Glomerular visceral epithelial cell (primary cell): ENCODE data around the gene AGPAT4.

Experiments
- DNase-seq: peaks from one replicate; pipeline ENCODE4 v3.0.0-alpha.2; 2016; ENCODE audit errors: extremely low spot score

The AGPAT4 gene

DNA sequence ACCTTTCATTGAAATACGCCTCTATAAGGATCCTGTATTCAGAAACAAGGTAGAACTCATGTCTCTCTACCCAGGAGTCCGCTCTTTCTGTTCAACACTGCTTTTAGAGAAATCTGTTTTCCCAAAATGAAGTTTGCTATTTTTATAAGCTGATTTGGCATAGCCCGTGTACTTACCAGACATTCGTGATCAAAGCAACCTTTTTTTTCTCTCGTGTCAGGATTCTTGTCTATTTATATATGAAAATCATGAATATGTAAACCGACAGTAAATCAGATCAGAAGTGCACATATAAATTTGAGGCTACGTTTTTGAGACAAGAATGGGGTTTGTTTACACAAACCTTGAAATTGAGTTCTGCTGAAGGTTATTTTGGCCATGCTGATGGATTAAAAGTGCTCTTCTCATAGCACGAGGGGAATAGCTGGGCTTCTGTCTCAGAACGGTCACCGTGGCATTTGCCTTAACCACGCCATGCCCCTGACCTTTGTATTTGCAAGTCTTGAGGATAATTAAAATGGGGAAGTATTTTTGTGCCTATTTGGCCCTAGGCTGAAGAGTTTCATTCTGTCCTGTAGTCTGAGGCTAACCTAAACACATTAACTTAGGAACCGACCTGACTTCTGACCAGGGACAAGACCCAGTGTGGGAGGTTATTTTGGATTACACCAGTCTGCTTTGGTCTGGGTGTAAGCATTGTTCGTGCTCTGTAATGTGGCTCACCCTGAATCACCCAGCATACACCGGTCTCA lies 163.7 kb downstream of the AGPAT4 start:
- DNase-seq, result no peak

GRCh38 chr6:161109366-161109765 lies 164.5 kb downstream of the AGPAT4 start:
- DNase-seq, result no peak

DNA sequence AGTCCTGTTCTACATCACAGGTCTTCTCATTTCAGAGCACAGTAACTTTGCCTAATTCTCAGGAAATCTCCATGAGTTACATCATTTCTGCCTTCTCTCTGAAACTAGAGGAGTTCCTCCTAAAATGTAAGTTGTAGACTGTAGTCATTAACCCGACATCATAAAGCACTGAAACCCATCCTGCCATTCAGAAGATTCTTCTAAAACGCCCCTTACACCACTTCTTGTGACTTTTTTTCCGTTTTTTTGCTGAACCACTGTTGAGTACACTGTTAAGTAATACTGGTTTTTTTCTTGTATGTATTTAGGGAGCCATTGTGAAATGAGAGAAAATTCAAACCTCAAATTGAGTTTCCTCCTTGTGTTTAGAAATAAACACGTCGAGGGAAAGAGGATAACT lies 164.9 kb downstream of the AGPAT4 start:
- DNase-seq, result no peak

DNA sequence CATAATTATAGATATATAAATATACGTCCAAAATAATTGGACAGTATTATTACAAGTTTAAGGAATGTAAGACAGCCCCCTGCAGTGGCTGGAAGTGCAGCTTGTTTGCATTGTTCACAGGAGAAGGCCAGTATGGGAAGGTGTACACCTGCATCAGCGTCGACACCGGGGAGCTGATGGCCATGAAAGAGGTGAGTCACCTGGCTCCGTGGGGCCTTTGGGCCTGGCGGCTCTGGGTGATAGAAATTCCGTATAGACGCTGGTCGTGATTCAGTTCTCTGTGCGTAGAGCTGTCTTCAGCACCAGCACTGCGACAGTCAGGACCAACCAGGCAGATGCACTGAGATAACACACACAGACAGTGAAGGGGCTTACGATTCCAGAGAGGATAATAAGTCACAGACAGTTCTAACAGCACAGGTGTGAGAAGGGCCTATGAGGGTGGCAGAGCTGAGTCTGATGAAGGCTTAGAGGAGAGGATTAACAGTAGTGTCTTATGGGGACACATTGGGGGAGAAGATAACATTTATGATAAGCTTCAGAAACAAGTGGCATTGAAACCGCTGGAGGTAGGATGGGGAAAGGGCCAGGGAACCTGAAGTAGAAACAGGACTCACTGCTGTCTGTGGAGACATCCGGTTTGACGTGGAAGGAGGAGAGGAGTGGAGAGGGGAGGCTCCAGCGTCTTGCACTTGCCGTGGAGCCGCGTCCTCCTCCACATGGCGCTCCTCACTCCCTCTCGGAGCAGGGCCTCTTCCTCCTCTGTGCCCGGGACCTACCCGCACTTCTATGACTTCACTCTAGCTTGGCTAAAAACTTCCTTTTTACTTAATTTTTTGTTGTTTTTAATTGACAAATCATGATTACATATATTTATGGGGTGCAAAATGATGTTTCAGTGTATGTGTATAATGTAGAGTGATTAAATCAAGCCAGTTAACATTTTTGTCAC lies 165.8 kb downstream of the AGPAT4 start:
- no peak for DNase-seq

DNA sequence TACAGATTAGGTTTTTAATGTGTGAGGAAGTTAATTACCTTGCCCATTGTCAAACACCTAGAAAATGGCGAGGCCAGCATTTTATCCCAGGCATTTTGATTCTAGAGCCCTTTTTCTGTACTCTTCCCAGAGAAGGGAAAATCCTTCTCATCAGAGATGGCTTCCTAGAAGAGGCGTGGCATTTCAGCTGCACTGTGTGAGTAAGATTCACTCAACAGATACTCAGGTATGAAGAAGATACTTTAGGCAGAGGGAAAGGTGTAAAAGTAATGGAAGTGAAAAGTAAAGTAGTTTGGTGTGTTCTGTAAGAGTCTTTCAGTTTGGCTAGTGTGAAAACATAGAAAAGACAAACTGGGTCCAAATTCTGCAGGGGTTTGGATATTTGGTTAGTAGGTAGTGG lies 168.5 kb downstream of the AGPAT4 start:
- DNase-seq, result no peak

DNA sequence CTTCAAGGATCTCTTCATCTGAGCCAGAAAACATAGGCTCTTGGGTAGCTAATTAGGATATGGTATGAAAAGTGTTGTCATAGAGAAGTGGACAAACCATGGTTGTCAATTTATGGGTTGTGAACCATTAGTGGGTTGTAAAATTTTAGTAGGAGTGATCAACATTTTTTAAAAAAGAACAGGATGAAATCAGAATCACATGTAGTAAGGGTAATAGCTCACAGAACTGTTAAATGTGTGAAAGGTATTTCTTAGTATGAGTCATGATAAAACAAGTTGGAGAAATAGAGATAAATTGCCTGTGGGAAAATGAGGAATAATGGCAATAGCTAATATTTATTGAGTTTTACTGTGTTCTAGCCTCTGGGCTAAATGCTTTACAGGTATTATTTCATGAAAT lies 168.9 kb downstream of the AGPAT4 start:
- no peak for DNase-seq

DNA sequence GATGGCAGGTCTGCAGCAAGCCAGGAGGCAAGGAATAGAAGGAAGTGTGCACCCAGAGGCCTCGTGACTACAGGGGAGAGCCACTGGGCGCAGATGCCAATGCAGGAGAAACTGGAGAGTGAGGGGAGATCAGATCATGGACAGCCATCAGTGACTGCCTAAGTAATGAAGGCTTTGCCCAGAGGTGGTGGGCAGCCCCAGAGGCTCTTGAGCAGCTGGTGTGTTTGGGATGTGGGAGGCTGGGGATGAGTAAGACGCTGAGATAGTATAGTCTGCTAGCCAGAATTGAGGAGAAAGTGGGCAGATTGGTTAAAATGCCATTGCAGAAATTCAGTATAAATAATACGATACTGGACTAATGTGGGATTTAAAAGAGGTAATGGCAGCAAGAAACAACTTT lies 170.4 kb downstream of the AGPAT4 start:
- DNase-seq, result no peak

DNA sequence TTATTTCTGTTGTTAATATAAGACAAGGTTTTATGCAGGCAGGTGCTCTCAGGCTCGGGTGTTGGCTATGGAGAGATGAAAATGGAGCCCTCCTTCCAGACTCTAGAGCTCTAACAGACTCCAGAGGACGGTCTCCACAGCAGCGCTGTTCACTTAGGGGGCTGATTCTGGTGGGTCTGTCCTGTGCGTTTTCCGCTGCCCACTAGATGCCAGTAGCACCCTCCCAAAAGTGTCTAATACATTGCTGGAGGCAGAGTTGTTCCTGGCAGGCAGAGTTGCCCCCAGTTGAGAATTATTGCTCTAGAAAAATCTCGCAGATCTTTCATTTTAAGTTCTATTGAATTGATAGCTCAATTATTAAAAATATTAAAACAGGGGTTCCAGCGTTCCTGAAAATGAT lies 172.3 kb downstream of the AGPAT4 start:
- DNase-seq, result no peak

DNA sequence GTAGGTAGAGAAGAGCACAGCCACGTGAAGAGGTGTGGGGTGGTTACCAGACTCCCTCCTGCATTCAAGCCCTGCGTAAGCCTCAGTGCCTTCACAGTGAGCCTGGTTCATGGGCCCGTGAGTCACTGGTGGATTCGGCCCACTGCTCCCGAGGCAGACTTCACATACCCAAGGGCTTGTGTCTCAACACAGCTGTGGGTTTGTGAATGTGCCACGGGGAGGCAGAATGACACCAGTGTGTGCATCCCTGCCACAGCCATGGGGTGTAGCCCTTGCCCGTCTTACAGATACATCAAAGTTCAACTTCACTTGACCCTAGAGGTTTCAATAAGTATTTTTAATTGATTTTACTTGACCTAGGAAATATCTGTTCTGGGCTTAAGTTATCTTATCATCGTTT lies 173.8 kb downstream of the AGPAT4 start:
- DNase-seq, result peak; percentile 89

- DNase-seq, result no peak
Measured at GRCh38 chr6:161095916-161096315, 177.9 kb downstream of the AGPAT4 start.

DNA sequence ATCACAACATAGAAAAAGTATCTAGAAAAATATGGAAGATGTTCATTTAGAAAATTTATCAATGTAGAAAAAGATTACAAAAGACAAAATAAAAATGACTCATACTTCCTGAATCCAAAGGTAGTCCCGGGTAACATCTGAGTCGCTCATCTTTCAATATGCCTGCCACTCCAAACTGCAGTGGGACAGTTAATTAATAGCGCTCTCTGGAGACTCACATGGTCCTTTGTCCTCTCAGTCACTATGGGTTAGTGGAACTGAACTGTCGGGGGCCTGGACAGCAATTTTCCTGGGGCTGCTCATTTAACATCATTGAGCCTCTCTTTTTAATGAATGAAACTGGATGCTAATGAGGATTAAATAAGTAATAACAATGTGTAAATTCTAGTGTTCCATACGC lies 178.9 kb downstream of the AGPAT4 start:
- DNase-seq, result no peak

DNA sequence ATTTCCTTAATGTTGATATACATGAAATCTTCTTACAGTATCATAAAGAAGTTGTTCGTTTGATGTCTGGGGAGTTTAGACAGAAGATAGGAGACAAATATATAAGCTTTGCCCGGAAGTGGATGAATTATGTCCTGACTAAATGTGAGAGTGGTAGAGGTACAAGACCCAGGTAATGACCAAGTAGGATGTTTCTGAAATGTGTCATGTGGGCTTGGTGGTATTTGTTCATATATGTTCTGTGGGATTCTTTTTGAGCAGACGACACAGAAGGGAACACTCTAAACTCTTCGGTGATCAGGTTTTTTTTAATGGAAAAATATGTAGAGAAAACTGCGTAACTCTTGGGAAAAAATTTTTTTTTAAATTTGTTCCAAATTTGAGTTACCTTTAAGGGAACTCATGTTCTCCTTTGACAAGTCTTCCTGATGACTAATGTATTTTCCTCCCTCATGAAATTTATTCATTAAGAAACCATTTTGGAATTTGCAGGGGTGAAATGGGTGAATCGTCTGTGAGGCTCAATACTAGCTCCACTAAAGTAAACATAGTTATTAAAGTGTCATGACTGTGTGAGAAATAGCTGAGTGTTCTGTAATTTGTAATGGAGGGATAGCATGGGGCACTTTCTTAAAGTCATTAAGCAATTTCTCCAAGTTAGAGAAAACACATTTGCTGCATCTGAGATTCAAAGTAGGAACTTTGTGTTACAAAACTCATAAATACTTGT lies 181.7 kb downstream of the AGPAT4 start:
- no peak for DNase-seq

DNA sequence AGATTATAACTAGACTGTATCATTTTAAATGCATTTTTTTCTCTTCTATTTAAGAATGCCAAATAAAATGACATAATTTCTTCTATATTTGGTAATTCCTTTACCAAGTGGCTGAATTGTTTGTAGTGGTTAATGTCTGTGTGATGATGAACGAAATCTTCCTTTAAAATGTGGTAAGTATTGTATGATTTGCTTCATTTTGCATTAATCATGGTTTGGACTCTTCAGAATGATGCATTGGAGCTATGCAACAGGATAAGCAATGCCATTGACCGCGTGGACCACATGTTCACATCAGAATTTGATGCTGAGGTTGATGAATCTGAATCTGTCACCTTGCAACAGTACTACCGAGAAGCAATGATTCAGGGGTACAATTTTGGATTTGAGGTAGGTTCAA lies 182.7 kb downstream of the AGPAT4 start:
- no peak for DNase-seq

- no peak for DNase-seq
Measured at GRCh38 chr6:161088676-161089328, 185.1 kb downstream of the AGPAT4 start.

- no peak for DNase-seq
Measured at GRCh38 chr6:161085246-161085645, 188.6 kb downstream of the AGPAT4 start.

GRCh38 chr6:161082215-161082614 lies 191.6 kb downstream of the AGPAT4 start:
- DNase-seq, result no peak

GRCh38 chr6:161080263-161080970 lies 193.4 kb downstream of the AGPAT4 start:
- no peak for DNase-seq
